Thyroid gland (tissue), 4 donors: Measurements from ENCODE around the gene SEMA4B. TPM values are rescaled to one million over a fixed set of nuclear protein-coding genes. Genes with fewer than 3 reads are reported as not detected.

Experiments used
- DNase-seq, 2 donors: peaks; one replicate each; pipeline ENCODE4 v3.0.0-alpha.2; 2019
- H3K27ac ChIP-seq, 3 donors: fragments of 200-600 bp; sonication (generic); 1 replicate in 2 of 3; 2 replicates in 1 of 3; pipeline ENCODE4 v1.5.1; 2016 to 2019; ENCODE audit warnings: mild to moderate bottlenecking in 1 of 3, moderate library complexity in 1 of 3
- H3K27me3 ChIP-seq: fragments of 200-600 bp; sonication (generic); one replicate; pipeline ENCODE4 v1.5.1; 2019
- H3K36me3 ChIP-seq, 2 donors: fragments of 200-600 bp; sonication (generic); one replicate each; pipeline ENCODE4 v1.5.1; 2016 to 2019
- H3K4me1 ChIP-seq, 2 donors: fragments of 200-600 bp; sonication (generic); one replicate each; pipeline ENCODE4 v1.5.1; 2017 to 2019
- H3K4me3 ChIP-seq, 3 donors: fragments of 200-600 bp; sonication (generic); replicated peaks in 1 of 3; 1 replicate in 2 of 3; 2 replicates in 1 of 3; pipeline ENCODE4 v1.5.1; 2016; ENCODE audit warnings: mild to moderate bottlenecking in 1 of 3
- H3K9me3 ChIP-seq: fragments of 200-600 bp; sonication (generic); one replicate; pipeline ENCODE4 v1.5.1; 2017
- POLR2A ChIP-seq, 2 donors: fragments of 450-650 bp; IDR thresholded peaks; one replicate each; pipeline ENCODE4 v1.6.1; 2017; ENCODE audit warnings: antibody characterized with exemption in 2 of 2, mild to moderate bottlenecking in 2 of 2, moderate library complexity in 1 of 2
- WGBS, 2 donors: methylation state at CpG; one replicate each; pipeline ENCODE4 v1.1.5; 2017; 5-methylcytosine and 5-hydroxymethylcytosine counted together
- intact Hi-C: fragments of 100-400 bp; cut with DNase I; formaldehyde crosslinking; loops from one replicate; pipeline ENCODE4 v1.15.1; 2023
- total RNA-seq, 4 donors: library from RNA; depleted of rRNA; stranded (reverse); fragments of >200 nt; gene quantifications; one replicate each; pipeline ENCODE4 v1.2.3, GENCODE V29; 2016
- TF ChIP-seq, protein P1 (sequence below), 6 experiments: fragments of 200-600 bp in 3 of 6; fragments of 450-650 bp in 3 of 6; sonication (generic) in 3 of 6; IDR thresholded peaks; one replicate each; pipeline ENCODE4 v1.5.1; 2016 to 2019; ENCODE audit warnings: antibody characterized with exemption in 6 of 6, mild to moderate bottlenecking in 2 of 6, inconsistent platforms in 1 of 6, moderate library complexity in 1 of 6

SEMA4B gene
- total RNA-seq, 4 donors from 2014 or later = 49.5 to 163 (median 69.9) TPM

DNA sequence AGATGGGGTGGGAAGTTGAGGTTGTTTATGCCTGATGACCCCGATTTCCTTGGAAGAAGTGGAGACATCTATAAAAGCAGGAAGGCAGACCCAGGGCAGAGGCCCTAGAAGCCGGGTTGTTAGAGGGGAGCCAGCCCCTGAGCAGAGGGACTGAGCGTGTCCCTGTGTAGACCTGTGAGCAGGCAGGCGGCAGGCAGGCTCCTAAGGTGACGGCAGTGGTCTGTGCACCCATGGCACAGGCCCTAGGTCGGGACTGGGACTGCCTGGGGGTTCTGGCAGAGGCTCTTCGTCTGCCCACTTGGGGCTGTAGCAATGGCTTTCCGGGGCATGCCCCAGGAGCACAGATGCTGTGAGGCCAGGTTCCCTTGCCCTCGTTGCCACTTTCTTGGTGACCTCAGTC lies 9.9 kb downstream of the SEMA4B start:
- TF ChIP-seq, protein P1, sequence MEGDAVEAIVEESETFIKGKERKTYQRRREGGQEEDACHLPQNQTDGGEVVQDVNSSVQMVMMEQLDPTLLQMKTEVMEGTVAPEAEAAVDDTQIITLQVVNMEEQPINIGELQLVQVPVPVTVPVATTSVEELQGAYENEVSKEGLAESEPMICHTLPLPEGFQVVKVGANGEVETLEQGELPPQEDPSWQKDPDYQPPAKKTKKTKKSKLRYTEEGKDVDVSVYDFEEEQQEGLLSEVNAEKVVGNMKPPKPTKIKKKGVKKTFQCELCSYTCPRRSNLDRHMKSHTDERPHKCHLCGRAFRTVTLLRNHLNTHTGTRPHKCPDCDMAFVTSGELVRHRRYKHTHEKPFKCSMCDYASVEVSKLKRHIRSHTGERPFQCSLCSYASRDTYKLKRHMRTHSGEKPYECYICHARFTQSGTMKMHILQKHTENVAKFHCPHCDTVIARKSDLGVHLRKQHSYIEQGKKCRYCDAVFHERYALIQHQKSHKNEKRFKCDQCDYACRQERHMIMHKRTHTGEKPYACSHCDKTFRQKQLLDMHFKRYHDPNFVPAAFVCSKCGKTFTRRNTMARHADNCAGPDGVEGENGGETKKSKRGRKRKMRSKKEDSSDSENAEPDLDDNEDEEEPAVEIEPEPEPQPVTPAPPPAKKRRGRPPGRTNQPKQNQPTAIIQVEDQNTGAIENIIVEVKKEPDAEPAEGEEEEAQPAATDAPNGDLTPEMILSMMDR (IDR thresholded peaks at IDR 0.05) = no peak
- no peak for TF ChIP-seq POLR2A (IDR thresholded peaks at IDR 0.05)
- no peaks in the 10 kb centered on the region for H3K27me3 ChIP-seq
- no peak overlapping the region for H3K4me3 ChIP-seq
- peak overlapping the region; percentile 82 to 95 (median 85) for H3K27ac ChIP-seq
- H3K36me3 ChIP-seq = no peaks in the 10 kb centered on the region
- 86 to 93% methylated on average over 3 to 6 of the region's 9 CpGs for WGBS, 2 donors
- no peak for DNase-seq
- intact Hi-C loops = no loop called here
- H3K9me3 ChIP-seq = no peaks in the 10 kb centered on the region
- peaks cover 64 to 77% of the 10 kb centered on the region in 2 donors for H3K4me1 ChIP-seq

DNA sequence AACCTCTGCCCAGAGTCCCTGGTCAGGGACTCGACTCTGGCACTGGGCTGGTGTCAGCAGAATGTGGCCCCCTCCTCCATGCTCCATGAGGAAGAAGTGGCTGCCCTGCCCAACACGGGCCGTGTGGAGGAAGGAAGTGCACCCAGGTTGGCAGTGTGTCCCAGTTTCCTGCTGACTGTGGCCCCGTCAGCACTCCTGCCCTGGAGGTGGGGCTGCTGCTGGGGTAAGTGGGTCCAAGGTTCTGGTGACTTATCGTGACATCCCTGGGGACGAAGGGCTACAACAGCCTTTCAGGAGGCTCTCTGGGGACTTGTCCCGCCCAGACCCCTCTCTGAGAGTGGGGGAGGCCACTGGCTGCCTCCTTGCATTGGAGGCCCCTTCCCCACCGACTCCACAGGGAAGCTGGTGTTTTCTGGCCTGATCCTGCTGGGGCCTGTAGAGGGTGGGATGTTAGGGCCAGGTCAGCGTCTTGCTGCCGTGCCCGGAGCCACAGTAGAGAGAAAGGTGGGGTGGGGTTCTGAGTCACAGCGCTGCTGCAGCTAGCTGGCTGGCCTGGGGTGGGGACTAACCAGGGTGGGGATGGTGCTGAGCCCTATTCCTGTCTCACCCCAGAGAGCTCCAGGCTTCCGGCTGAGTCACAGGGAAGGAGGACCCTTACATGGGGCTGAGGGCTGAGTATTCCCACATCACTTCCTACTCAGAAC lies 10.5 kb downstream of the SEMA4B start:
- H3K27ac ChIP-seq = peak overlapping the region; percentile 82 to 95 (median 85)
- peaks cover 64 to 79% of the 10 kb centered on the region in 2 donors for H3K4me1 ChIP-seq
- TF ChIP-seq POLR2A (IDR thresholded peaks at IDR 0.05) = no peak
- TF ChIP-seq, protein P1 (IDR thresholded peaks at IDR 0.05) = no peak

DNA sequence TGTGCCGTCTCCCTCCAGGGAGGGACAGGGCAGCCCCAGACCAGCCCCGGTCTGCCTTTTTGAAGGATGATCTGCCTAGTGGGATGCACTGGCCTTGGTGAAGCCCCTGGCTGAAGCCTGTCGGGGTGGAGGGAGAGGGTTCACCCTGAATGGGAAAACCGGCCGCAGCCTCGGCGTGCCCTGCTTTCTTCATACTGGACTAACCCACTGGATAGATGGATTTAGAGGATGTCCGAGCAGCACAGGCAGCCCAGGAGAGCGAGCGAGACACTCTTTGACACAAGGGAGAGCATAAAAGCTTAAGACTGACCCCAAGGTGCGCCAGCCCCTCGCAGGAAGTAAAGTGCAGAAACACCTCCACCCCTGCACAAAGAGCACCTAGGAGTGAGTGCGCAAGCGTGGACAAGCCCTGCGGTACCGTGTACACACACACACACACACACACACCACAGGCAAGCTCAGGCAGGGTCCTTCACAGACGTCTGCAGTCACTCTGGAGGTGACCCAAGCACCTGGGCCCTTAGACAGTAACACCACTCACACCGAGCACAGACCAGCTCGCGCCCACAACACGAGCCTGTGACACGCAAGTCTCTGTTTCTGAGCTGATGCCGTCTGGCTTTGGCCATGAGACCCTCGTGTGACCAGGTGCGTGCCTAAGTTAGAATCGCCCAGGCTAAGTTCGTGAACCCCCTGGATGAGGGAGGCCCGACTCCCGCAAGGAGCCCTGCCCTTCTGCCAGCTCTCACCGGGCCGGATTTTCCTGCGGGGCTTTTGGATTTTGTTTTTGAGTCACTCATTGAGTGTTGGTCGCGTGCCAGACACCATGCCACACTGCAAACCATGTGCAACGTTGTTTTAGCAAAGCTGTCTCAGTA lies 11.3 kb downstream of the SEMA4B start:
- Histone ChIP-seq H3K4me1 (peaks cover 64 to 79% of the 10 kb centered on the region in 2 donors), H3K9me3 (no peaks in the 10 kb centered on the region), H3K27me3 (no peaks in the 10 kb centered on the region), H3K4me3 (no peak overlapping the region), H3K36me3 (peaks cover 0 to 2% of the 10 kb centered on the region in 2 donors), H3K27ac (peak overlapping the region; percentile 82 to 95 (median 85))
- DNase-seq = peak; percentile 85 to 88
- TF ChIP-seq POLR2A (IDR thresholded peaks at IDR 0.05) = no peak
- TF ChIP-seq, protein P1 (IDR thresholded peaks at IDR 0.05) = no peak
- WGBS, 2 donors = 48 to 63% methylated on average over 23 to 34 of the region's 35 CpGs
- intact Hi-C loops = no loop called here

More for the DNA sequence above, 10.5 kb downstream of the SEMA4B start:
- no peaks in the 10 kb centered on the region for H3K36me3 ChIP-seq
- no peaks in the 10 kb centered on the region for H3K27me3 ChIP-seq
- H3K4me3 ChIP-seq = no peak overlapping the region
- peak in 1 of 2 donors; percentile 51 for DNase-seq
- intact Hi-C loops = no loop called here
- 24 to 40% methylated on average over 1 to 5 of the region's 13 CpGs for WGBS, 2 donors
- H3K9me3 ChIP-seq = no peaks in the 10 kb centered on the region

DNA sequence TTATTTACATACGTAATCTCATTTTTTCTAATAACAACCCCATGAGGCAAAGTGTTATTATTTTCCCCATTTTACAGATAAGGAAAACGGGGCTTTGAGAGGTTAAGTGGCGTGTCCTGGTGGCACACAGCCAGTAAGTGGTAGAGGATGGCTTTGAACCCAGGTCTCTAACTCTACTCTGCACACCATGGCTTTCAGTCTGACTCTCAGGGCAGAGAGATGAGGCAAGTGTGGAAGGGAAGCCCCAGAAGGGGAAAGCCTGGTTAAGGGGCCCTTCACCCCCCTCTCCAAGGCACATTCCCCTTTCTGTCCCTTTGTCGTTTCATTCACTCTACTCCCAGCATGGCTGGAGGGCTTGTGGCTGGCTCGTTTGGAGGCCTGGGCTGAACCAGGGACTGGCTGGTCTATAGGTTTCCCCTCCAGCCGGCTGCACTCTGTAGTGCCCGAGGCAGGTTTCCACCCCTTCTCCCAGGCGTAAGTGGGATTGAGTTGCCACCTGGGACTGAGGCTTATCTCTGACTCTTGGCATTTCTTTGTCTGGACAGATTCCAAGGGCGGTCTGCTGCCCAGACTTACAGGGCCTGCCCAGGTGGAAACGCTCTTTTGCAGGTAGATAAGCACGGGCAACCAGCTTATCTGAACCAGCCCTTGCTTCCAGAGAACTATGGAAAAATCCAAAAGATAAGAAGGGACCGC lies 12.1 kb downstream of the SEMA4B start:
- Histone ChIP-seq H3K27ac (peak overlapping the region; percentile 82 to 95 (median 85)), H3K9me3 (no peaks in the 10 kb centered on the region), H3K36me3 (peaks cover 0 to 8% of the 10 kb centered on the region in 2 donors), H3K4me1 (peaks cover 61 to 73% of the 10 kb centered on the region in 2 donors), H3K4me3 (no peak overlapping the region), H3K27me3 (no peaks in the 10 kb centered on the region)
- TF ChIP-seq, protein P1 (IDR thresholded peaks at IDR 0.05) = no peak
- TF ChIP-seq POLR2A (IDR thresholded peaks at IDR 0.05) = no peak
- intact Hi-C loops = no loop called here
- DNase-seq = peak; percentile 90 to 91
- WGBS, 2 donors = 29 to 38% methylated on average over 9 to 12 of the region's 12 CpGs
